IMR-90 (cell line): ENCODE measurements around the gene ITPRIP. TPM values are rescaled to one million over a fixed set of nuclear protein-coding genes. Genes with fewer than 3 reads are reported as not detected.

Source experiments
- ATAC-seq: fragments of 200-7000 bp; cut with Tn5 transposase; 2 replicates; pipeline ENCODE4 v1.9.1; 2020; ENCODE audit warnings: low read depth, mild to moderate bottlenecking, moderate library complexity
- BruUV-seq: library from RNA; stranded (reverse); fragments of 400-500 nt; replicated peaks from 2 replicates; lab custom pipeline; 2021; lab: Mats Ljungman, UMichigan
- CTCF ChIA-PET: fragments of 300-600 bp; formaldehyde crosslinking; extraction: SDS; loops from one replicate; lab custom pipeline; 2021; ENCODE audit warnings: antibody characterized with exemption; lab: Yijun Ruan, JAX
- POLR2A ChIA-PET: fragments of 300-600 bp; sonication (Branson Sonifier 250); formaldehyde crosslinking; loops from one replicate; lab custom pipeline; 2022; ENCODE audit warnings: antibody characterized with exemption; ENCODE audit not compliant: unreplicated experiment; lab: Charles Lee
- DNase-seq: peaks from one replicate; pipeline ENCODE4 v3.0.0; 2013
- H2AFZ ChIP-seq: replicated peaks from 2 replicates; pipeline ENCODE3; 2013; ENCODE audit warnings: low read length, mild to moderate bottlenecking; ENCODE audit not compliant: poor library complexity
- H2AK5ac ChIP-seq: 2 replicates; pipeline ENCODE4 v1.6.1; 2013; ENCODE audit warnings: low read depth, low read length, inconsistent platforms
- H2AK9ac ChIP-seq: replicated peaks from 2 replicates; pipeline ENCODE3; 2013; ENCODE audit warnings: mild to moderate bottlenecking, low read depth, low read length, moderate library complexity; ENCODE audit not compliant: poor library complexity
- H2BK120ac ChIP-seq: 2 replicates; pipeline ENCODE4 v1.6.1; 2013; ENCODE audit warnings: low read depth, low read length, inconsistent platforms
- H2BK15ac ChIP-seq: 3 replicates; pipeline ENCODE4 v1.6.1; 2013; ENCODE audit warnings: low read depth, low read length, inconsistent platforms
- H2BK20ac ChIP-seq: 2 replicates; pipeline ENCODE4 v1.6.1; 2013; ENCODE audit warnings: low read depth, mild to moderate bottlenecking, inconsistent platforms, low read length, moderate library complexity
- H2BK5ac ChIP-seq: 2 replicates; pipeline ENCODE4 v1.6.1; 2013; ENCODE audit warnings: mild to moderate bottlenecking, low read depth, low read length, inconsistent platforms; ENCODE audit not compliant: poor library complexity, severe bottlenecking
- H3K14ac ChIP-seq: replicated peaks from 2 replicates; pipeline ENCODE4 v1.6.1; 2013; ENCODE audit warnings: low read depth, low read length, inconsistent platforms
- H3K18ac ChIP-seq: 2 replicates; pipeline ENCODE4 v1.6.1; 2013; ENCODE audit warnings: low read depth, low read length, control low read depth
- H3K23ac ChIP-seq: 2 replicates; pipeline ENCODE4 v1.6.1; 2013; ENCODE audit warnings: low read depth, low read length, inconsistent platforms
- H3K27ac ChIP-seq: 2 replicates; pipeline ENCODE4 v1.5.1; 2013; ENCODE audit warnings: mild to moderate bottlenecking, control low read depth, low read length; ENCODE audit not compliant: insufficient read depth
- H3K27me3 ChIP-seq: 2 replicates; pipeline ENCODE4 v1.6.1; 2013; ENCODE audit warnings: low read length; ENCODE audit not compliant: control insufficient read depth, insufficient read depth
- H3K36me3 ChIP-seq: 2 replicates; pipeline ENCODE4 v1.6.1; 2013; ENCODE audit warnings: low read length, mixed read lengths; ENCODE audit not compliant: control insufficient read depth, insufficient read depth
- H3K4ac ChIP-seq: 2 replicates; pipeline ENCODE4 v1.6.1; 2013; ENCODE audit warnings: low read depth, low read length, inconsistent platforms
- H3K4me1 ChIP-seq: 2 replicates; pipeline ENCODE4 v1.6.1; 2013; ENCODE audit warnings: low read length, mixed read lengths; ENCODE audit not compliant: control insufficient read depth, insufficient read depth
- H3K4me2 ChIP-seq: 2 replicates; pipeline ENCODE4 v1.6.1; 2013; ENCODE audit warnings: low read depth, mild to moderate bottlenecking, control low read depth, low read length, moderate library complexity
- H3K4me3 ChIP-seq: 2 replicates; pipeline ENCODE4 v1.5.1; 2013; ENCODE audit warnings: low read depth, mild to moderate bottlenecking, control low read depth, low read length, moderate library complexity; ENCODE audit not compliant: insufficient read depth
- H3K56ac ChIP-seq: 2 replicates; pipeline ENCODE4 v1.6.1; 2013; ENCODE audit warnings: low read length, inconsistent platforms; ENCODE audit not compliant: insufficient read depth; ENCODE audit errors: extremely low read depth
- H3K79me1 ChIP-seq, 2 experiments: 2 replicates each; pipeline ENCODE4 v1.6.1; 2013; ENCODE audit warnings: low read length in 2 of 2, inconsistent platforms in 1 of 2, low read depth in 1 of 2
- H3K9ac ChIP-seq: 2 replicates; pipeline ENCODE4 v1.6.1; 2013; ENCODE audit warnings: low read depth, low read length, control low read depth
- H3K9me1 ChIP-seq: 2 replicates; pipeline ENCODE4 v1.6.1; 2013; ENCODE audit warnings: low read length, inconsistent platforms; ENCODE audit not compliant: insufficient read depth
- H3K9me3 ChIP-seq: 2 replicates; pipeline ENCODE4 v1.6.1; 2013; ENCODE audit warnings: low read length; ENCODE audit not compliant: control insufficient read depth, insufficient read depth
- H4K20me1 ChIP-seq: 2 replicates; pipeline ENCODE4 v1.6.1; 2013; ENCODE audit warnings: low read length, inconsistent platforms; ENCODE audit not compliant: insufficient read depth
- H4K5ac ChIP-seq: 2 replicates; pipeline ENCODE4 v1.6.1; 2013; ENCODE audit warnings: mild to moderate bottlenecking, low read depth, low read length, control low read depth
- H4K8ac ChIP-seq, 2 experiments: 2 replicates each; pipeline ENCODE4 v1.6.1; 2013; ENCODE audit warnings: low read depth in 2 of 2, low read length in 2 of 2, control low read depth in 1 of 2, inconsistent platforms in 1 of 2
- H4K91ac ChIP-seq: 2 replicates; pipeline ENCODE4 v1.6.1; 2013; ENCODE audit warnings: low read depth, low read length, inconsistent platforms; ENCODE audit not compliant: insufficient read depth
- CEBPB ChIP-seq: IDR thresholded peaks from 2 replicates; pipeline ENCODE4 v1.6.1; 2012; ENCODE audit warnings: low read depth, low read length, improper control_type of control experiment
- CHD1 ChIP-seq: IDR thresholded peaks from 2 replicates; pipeline ENCODE4 v1.6.1; 2012; ENCODE audit warnings: low read depth, low read length, improper control_type of control experiment
- ELK1 ChIP-seq: fragments of 150-350 bp; IDR thresholded peaks from 2 replicates; pipeline ENCODE4 v1.6.1; 2016; ENCODE audit warnings: low read depth, mild to moderate bottlenecking, low read length, moderate library complexity, borderline replicate concordance
- FOS ChIP-seq: fragments of 150-350 bp; IDR thresholded peaks from 2 replicates; pipeline ENCODE4 v1.6.1; 2016; ENCODE audit warnings: low read depth, low read length
- MXI1 ChIP-seq: IDR thresholded peaks from 2 replicates; pipeline ENCODE4 v1.6.1; 2012; ENCODE audit warnings: low read depth, mild to moderate bottlenecking, low read length, moderate library complexity, borderline replicate concordance
- POLR2A ChIP-seq: IDR thresholded peaks from 2 replicates; pipeline ENCODE4 v1.6.1; 2012; ENCODE audit warnings: mild to moderate bottlenecking, low read depth, low read length
- RFX5 ChIP-seq: IDR thresholded peaks from 2 replicates; pipeline ENCODE4 v1.8.0; 2012; ENCODE audit warnings: low read depth, mild to moderate bottlenecking, low read length, moderate library complexity
- WGBS, 2 experiments: methylation state at CpG; one replicate each; pipeline versions ENCODE4 v1.1.5 to v1.1.7; 2013; ENCODE audit warnings: missing lambda C conversion rate in 2 of 2; ENCODE audit not compliant: insufficient read length in 1 of 2; ENCODE audit errors: extremely low coverage in 2 of 2; 5-methylcytosine and 5-hydroxymethylcytosine counted together
- dilution Hi-C: fragments of 300-500 bp; cut with HindIII; formaldehyde crosslinking; loops from one replicate; pipeline ENCODE4 v1.14.3; 2018; ENCODE audit warnings: low sequenced_read_pairs; ENCODE audit not compliant: unreplicated experiment
- in situ Hi-C: fragments of 300-500 bp; cut with MboI; formaldehyde crosslinking; loops from 3 replicates; pipeline ENCODE4 v1.14.3; 2019; ENCODE audit warnings: low sequenced_read_pairs, inconsistent platforms, mixed read lengths
- intact Hi-C: fragments of 100-400 bp; cut with micrococcal nuclease; formaldehyde crosslinking; loops from 2 replicates; pipeline ENCODE4 v1.10.0; 2022
- polyA plus RNA-seq, 3 experiments: library from polyadenylated mRNA; depleted of rRNA; stranded (reverse); fragments of >200 nt; gene quantifications; 2 replicates each; pipeline ENCODE4 v1.2.3, GENCODE V29; 2012; ENCODE audit warnings: low replicate concordance in 1 of 3
- total RNA-seq: library from RNA; depleted of rRNA; stranded (reverse); fragments of >200 nt; gene quantifications from 2 replicates; pipeline ENCODE4 v1.2.3, GENCODE V29; 2012

Gene ITPRIP
- total and polyA plus RNA-seq, 2 of the 4 experiments (the other 2 are of a cell fraction): 7.5 to 31.9 TPM

DNA sequence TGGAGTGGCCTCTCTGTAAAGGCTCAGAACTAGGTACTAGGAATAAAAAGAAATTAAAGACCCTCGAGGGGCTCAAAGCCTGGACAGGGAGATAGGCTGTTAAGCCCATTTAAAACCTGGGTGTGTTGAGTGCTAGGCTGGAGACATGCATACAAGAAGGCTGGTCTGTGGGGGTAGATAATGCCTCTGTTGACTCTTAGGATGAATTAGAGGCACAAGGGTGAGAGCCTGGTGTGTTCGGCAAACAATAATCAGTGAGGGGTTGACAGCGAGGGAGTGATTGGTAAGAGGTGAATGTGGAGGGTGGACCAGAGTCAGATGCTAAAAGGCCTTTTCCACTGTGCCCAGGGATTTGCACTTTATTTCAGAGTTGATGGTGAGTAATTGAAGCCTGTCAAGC, 56.6 kb downstream of the ITPRIP start:
- CTCF ChIA-PET: interaction anchor here (0.5 to 3.1 kb wide), 2 partner anchors 9 to 11 kb away, joined by 4 to 12 read pairs; no protein-coding TSS in a partner anchor
- in situ Hi-C loops: no loop called here

More for the DNA sequence above, 56.6 kb downstream of the ITPRIP start:
- no peak overlapping the region for H4K8ac ChIP-seq
- H4K20me1 ChIP-seq: no peaks in the 10 kb centered on the region
- no peak overlapping the region for H2BK120ac ChIP-seq
- H3K56ac ChIP-seq: no peak overlapping the region
- H3K4me1 ChIP-seq: no peaks in the 10 kb centered on the region
- no peak overlapping the region for H3K27ac ChIP-seq
- H3K9ac ChIP-seq: no peak overlapping the region
- H2BK15ac ChIP-seq: no peak overlapping the region
- H3K9me1 ChIP-seq: no peaks in the 10 kb centered on the region
- no peak overlapping the region for H3K18ac ChIP-seq
- no peak overlapping the region for H2BK20ac ChIP-seq
- H3K27me3 ChIP-seq: no peaks in the 10 kb centered on the region
- 75% methylated on average over 1 of the region's 3 CpGs; no CpG with 5 or more reads in 1 of the 2 experiments for WGBS, 2 experiments
- TF ChIP-seq MXI1 (no peak), RFX5 (no peak), CEBPB (no peak), CHD1 (no peak), POLR2A (no peak), FOS (no peak), ELK1 (no peak)
- ATAC-seq (no peak), DNase-seq (no peak)
- no peaks in the 10 kb centered on the region for H3K9me3 ChIP-seq
- H3K4me2 ChIP-seq: no peak overlapping the region
- H3K4me3 ChIP-seq: no peak overlapping the region
- POLR2A ChIA-PET: no interaction called here
- H3K4ac ChIP-seq: no peak overlapping the region
- H2AK5ac ChIP-seq: no peak overlapping the region
- H3K79me1 ChIP-seq: no peaks in the 10 kb centered on the region
- no peak overlapping the region for H2BK5ac ChIP-seq
- H3K14ac ChIP-seq: no peak overlapping the region
- no TSS peak for BruUV-seq
- no peaks in the 10 kb centered on the region for H3K36me3 ChIP-seq
- H2AFZ ChIP-seq: no peak overlapping the region
- dilution Hi-C loops: no loop called here
- no peak overlapping the region for H4K91ac ChIP-seq
- H3K23ac ChIP-seq: no peak overlapping the region
- no peak overlapping the region for H4K5ac ChIP-seq
- intact Hi-C loops: no loop called here
- H2AK9ac ChIP-seq: no peak overlapping the region
